CD4-positive, alpha-beta T cell (primary cell): ENCODE data around the gene ANKRD39. TPM values are rescaled to one million over a fixed set of nuclear protein-coding genes. Genes with fewer than 3 reads are reported as not detected.

Source experiments
- ATAC-seq: fragments of 200-7000 bp; cut with Tn5 transposase; one replicate; pipeline ENCODE4 v1.10.0; 2022; ENCODE audit warnings: mild to moderate bottlenecking; ENCODE audit not compliant: poor library complexity
- CTCF ChIA-PET: fragments of 350-600 bp; sonication (Branson Sonifier 250); formaldehyde crosslinking; loops from one replicate; lab custom pipeline; 2021; ENCODE audit warnings: antibody characterized with exemption, inconsistent platforms; lab: Charles Lee
- POLR2A ChIA-PET: fragments of 350-600 bp; sonication (Branson Sonifier 250); formaldehyde crosslinking; loops from one replicate; lab custom pipeline; 2021; ENCODE audit warnings: antibody characterized with exemption, inconsistent platforms; lab: Charles Lee
- DNase-seq, 14 experiments: peaks; one replicate each; pipeline ENCODE4 v3.0.0-alpha.2; 2013 to 2020; ENCODE audit warnings: mixed read lengths in 2 of 14
- H3K27ac ChIP-seq, 2 donors: one replicate each; pipeline versions ENCODE4 v1.5.1 to v1.7.0; 2013; ENCODE audit warnings: low read length in 2 of 2, low read depth in 1 of 2, mild to moderate bottlenecking in 1 of 2
- H3K27me3 ChIP-seq, 2 experiments: 1 replicate in 1 of 2; 2 replicates in 1 of 2; pipeline versions ENCODE4 v1.6.1 to v1.7.0; 2013; ENCODE audit warnings: low read length in 2 of 2, control low read depth in 1 of 2, mild to moderate bottlenecking in 1 of 2, moderate library complexity in 1 of 2; ENCODE audit not compliant: insufficient read depth in 2 of 2, control insufficient read depth in 1 of 2
- H3K36me3 ChIP-seq: one replicate; pipeline ENCODE4 v1.6.1; 2013; ENCODE audit warnings: low read length, control low read depth; ENCODE audit not compliant: insufficient read depth
- H3K4me1 ChIP-seq: one replicate; pipeline ENCODE4 v1.6.1; 2013; ENCODE audit warnings: low read length, control low read depth; ENCODE audit not compliant: insufficient read depth
- H3K4me3 ChIP-seq: one replicate; pipeline ENCODE4 v1.5.1; 2013; ENCODE audit warnings: mild to moderate bottlenecking, low read length, moderate library complexity
- H3K9me3 ChIP-seq, 2 experiments: 1 replicate in 1 of 2; 2 replicates in 1 of 2; pipeline versions ENCODE4 v1.6.1 to v1.7.0; 2013; ENCODE audit warnings: low read length in 2 of 2, mild to moderate bottlenecking in 2 of 2, control low read depth in 1 of 2, moderate library complexity in 1 of 2; ENCODE audit not compliant: control insufficient read depth in 1 of 2, insufficient read depth in 1 of 2
- H3K27ac Mint-ChIP-seq: one replicate; pipeline ENCODE4 v1.8.0; 2020; ENCODE audit warnings: mixed read lengths
- H3K27me3 Mint-ChIP-seq: one replicate; pipeline ENCODE4 v1.8.0; 2021; ENCODE audit warnings: mixed read lengths
- H3K36me3 Mint-ChIP-seq: one replicate; pipeline ENCODE4 v1.8.0; 2021; ENCODE audit warnings: low read depth, mixed read lengths
- H3K4me1 Mint-ChIP-seq: one replicate; pipeline ENCODE4 v1.8.0; 2021; ENCODE audit warnings: low read depth, mixed read lengths
- H3K4me3 Mint-ChIP-seq: one replicate; pipeline ENCODE4 v1.8.0; 2020; ENCODE audit warnings: mild to moderate bottlenecking, mixed read lengths
- H3K9me3 Mint-ChIP-seq: one replicate; pipeline ENCODE4 v1.8.0; 2020; ENCODE audit warnings: mixed read lengths
- intact Hi-C, 2 experiments: fragments of 100-400 bp; cut with DNase I in 1 of 2; cut with micrococcal nuclease in 1 of 2; formaldehyde crosslinking; loops; one replicate each; pipeline versions ENCODE4 v1.15.1 to v1.9.0; 2023 to 2025; cut with DNase I, micrococcal nuclease
- total RNA-seq, 174 experiments: library from RNA in 2 of 174; stranded (reverse) in 2 of 174; gene quantifications; one replicate each; pipeline ENCODE4 v1.2.3 and lab custom pipeline; 2021 to 2026
- TF ChIP-seq, protein P1 (sequence below): fragments of 200-600 bp; IDR thresholded peaks from one replicate; pipeline ENCODE4 v1.8.0; 2022; ENCODE audit warnings: antibody characterized with exemption, mild to moderate bottlenecking

ANKRD39 gene
- total RNA-seq, 2 experiments from 2014 or later: 17.2 to 18.3 TPM

GRCh38 chr2:96877042-96877451 lies 19.2 kb upstream of the ANKRD39 start:
- DNase-seq (no peak), ATAC-seq (no peak)
- Mint-ChIP-seq H3K27me3 (no peaks in the 10 kb centered on the region), H3K27ac (no peak overlapping the region), H3K9me3 (no peaks in the 10 kb centered on the region), H3K4me3 (no peak overlapping the region), H3K4me1 (peaks cover 32% of the 10 kb centered on the region), H3K36me3 (no peaks in the 10 kb centered on the region)
- Histone ChIP-seq H3K27ac (no peak overlapping the region), H3K4me3 (no peak overlapping the region), H3K4me1 (peaks cover 20% of the 10 kb centered on the region), H3K9me3 (no peaks in the 10 kb centered on the region), H3K36me3 (no peaks in the 10 kb centered on the region), H3K27me3 (no peaks in the 10 kb centered on the region)
- intact Hi-C loops: no loop called here
- POLR2A ChIA-PET: no interaction called here
- TF ChIP-seq, protein P1, sequence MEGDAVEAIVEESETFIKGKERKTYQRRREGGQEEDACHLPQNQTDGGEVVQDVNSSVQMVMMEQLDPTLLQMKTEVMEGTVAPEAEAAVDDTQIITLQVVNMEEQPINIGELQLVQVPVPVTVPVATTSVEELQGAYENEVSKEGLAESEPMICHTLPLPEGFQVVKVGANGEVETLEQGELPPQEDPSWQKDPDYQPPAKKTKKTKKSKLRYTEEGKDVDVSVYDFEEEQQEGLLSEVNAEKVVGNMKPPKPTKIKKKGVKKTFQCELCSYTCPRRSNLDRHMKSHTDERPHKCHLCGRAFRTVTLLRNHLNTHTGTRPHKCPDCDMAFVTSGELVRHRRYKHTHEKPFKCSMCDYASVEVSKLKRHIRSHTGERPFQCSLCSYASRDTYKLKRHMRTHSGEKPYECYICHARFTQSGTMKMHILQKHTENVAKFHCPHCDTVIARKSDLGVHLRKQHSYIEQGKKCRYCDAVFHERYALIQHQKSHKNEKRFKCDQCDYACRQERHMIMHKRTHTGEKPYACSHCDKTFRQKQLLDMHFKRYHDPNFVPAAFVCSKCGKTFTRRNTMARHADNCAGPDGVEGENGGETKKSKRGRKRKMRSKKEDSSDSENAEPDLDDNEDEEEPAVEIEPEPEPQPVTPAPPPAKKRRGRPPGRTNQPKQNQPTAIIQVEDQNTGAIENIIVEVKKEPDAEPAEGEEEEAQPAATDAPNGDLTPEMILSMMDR: no peak
- CTCF ChIA-PET: interaction anchor here (0.7 kb wide), 1 partner anchor 9 kb away, joined by 3 read pairs; no protein-coding TSS in a partner anchor

GRCh38 chr2:96876269-96877041 lies 18.6 kb upstream of the ANKRD39 start:
- Histone ChIP-seq H3K4me1 (peaks cover 20% of the 10 kb centered on the region), H3K9me3 (no peaks in the 10 kb centered on the region), H3K27ac (no peak overlapping the region), H3K4me3 (no peak overlapping the region), H3K36me3 (no peaks in the 10 kb centered on the region), H3K27me3 (no peaks in the 10 kb centered on the region)
- CTCF ChIA-PET: interaction anchor here (0.7 kb wide), 1 partner anchor 10 kb away, joined by 3 read pairs; no protein-coding TSS in a partner anchor
- H3K9me3 Mint-ChIP-seq: no peaks in the 10 kb centered on the region
- H3K4me3 Mint-ChIP-seq: no peak overlapping the region
- POLR2A ChIA-PET: interaction anchor here (1.3 kb wide), 1 partner anchor 10 kb away, joined by 3 read pairs; no protein-coding TSS in a partner anchor
- no peak for ATAC-seq
- DNase-seq: no peak
- no peak overlapping the region for H3K27ac Mint-ChIP-seq
- intact Hi-C loops: no loop called here
- TF ChIP-seq, protein P1: no peak
- no peaks in the 10 kb centered on the region for H3K36me3 Mint-ChIP-seq
- H3K4me1 Mint-ChIP-seq: peaks cover 33% of the 10 kb centered on the region
- no peaks in the 10 kb centered on the region for H3K27me3 Mint-ChIP-seq

GRCh38 chr2:96875498-96876268 lies 17.9 kb upstream of the ANKRD39 start:
- no peaks in the 10 kb centered on the region for H3K9me3 Mint-ChIP-seq
- H3K27me3 ChIP-seq: no peaks in the 10 kb centered on the region
- no peak overlapping the region for H3K4me3 Mint-ChIP-seq
- H3K36me3 Mint-ChIP-seq: peaks cover 3% of the 10 kb centered on the region
- peaks cover 41% of the 10 kb centered on the region for H3K4me1 Mint-ChIP-seq
- H3K9me3 ChIP-seq: no peaks in the 10 kb centered on the region
- ATAC-seq: no peak
- H3K4me3 ChIP-seq: no peak overlapping the region
- no peak for DNase-seq
- TF ChIP-seq, protein P1: no peak
- no peak overlapping the region for H3K27ac ChIP-seq
- peak overlapping the region; percentile 7 for H3K27ac Mint-ChIP-seq
- CTCF ChIA-PET: no interaction called here
- intact Hi-C loops: loop anchor here in 1 of 2 experiments (2.0 kb wide), 1 partner anchor 39 kb away; no protein-coding TSS in a partner anchor
- no peaks in the 10 kb centered on the region for H3K36me3 ChIP-seq
- H3K4me1 ChIP-seq: peaks cover 26% of the 10 kb centered on the region
- H3K27me3 Mint-ChIP-seq: no peaks in the 10 kb centered on the region
- POLR2A ChIA-PET: interaction anchor here (1.3 to 2.7 kb wide), 4 partner anchors 9 to 87 kb away, joined by 3 to 11 read pairs (median 8); no protein-coding TSS in a partner anchor
